IMR-90 (cell line): ENCODE data around the gene ZNF831.

Experiments used
- POLR2A ChIP-seq: IDR thresholded peaks from 2 replicates; pipeline ENCODE4 v1.6.1; 2012; ENCODE audit warnings: mild to moderate bottlenecking, low read depth, low read length
- TF ChIP-seq, protein P1 (sequence below): fragments of 150-350 bp; IDR thresholded peaks from 2 replicates; pipeline ENCODE4 v1.6.1; 2017; ENCODE audit warnings: mild to moderate bottlenecking, antibody characterized with exemption, low read length, low read depth

- TF ChIP-seq, protein P1, sequence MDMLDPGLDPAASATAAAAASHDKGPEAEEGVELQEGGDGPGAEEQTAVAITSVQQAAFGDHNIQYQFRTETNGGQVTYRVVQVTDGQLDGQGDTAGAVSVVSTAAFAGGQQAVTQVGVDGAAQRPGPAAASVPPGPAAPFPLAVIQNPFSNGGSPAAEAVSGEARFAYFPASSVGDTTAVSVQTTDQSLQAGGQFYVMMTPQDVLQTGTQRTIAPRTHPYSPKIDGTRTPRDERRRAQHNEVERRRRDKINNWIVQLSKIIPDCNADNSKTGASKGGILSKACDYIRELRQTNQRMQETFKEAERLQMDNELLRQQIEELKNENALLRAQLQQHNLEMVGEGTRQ, result no peak
- TF ChIP-seq POLR2A, result no peak
Observed at GRCh38 chr20:59177266-59178250, 13.9 kb downstream of the ZNF831 start.
